ENCODE results near the gene IFITM1. TPM values are rescaled to one million over a fixed set of nuclear protein-coding genes. Genes with fewer than 3 reads are reported as not detected.
"Not testable (repeated sequence)": the region's sequence is repeated elsewhere in the genome, so short reads cannot be mapped to it uniquely, and the experiment has no call there.

The IFITM1 gene
- polyA plus RNA-seq, 1 donor from 2014 or later, result 0.35 TPM

DNA sequence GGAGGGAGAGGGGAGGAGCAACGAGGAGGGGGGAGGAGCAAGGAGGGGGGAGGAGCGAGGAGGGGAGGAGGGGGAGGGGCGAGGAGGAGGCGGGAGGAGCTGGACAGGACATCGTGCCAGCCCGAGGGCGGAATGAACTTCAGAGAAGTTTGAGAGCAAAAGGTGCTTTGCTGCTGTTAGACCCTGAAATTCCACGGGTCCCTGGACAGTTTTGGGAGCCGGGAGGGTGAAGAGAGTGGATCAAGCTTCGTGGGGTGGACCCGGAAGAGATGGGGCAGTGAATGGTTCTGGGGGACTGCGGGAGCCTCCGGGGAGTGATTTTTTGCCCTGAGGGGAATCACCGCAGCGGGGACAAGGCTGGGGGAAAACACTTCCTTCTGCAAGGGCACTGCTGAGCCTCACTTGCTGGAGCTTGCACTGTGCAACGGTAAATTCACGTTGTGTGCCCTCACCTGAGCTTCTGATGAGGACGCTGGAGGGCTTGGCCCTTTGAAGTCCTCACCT lies 46.3 kb upstream of the IFITM1 start:
- H3F3A ChIP-seq (ENCODE audit: insufficient read depth, low read length, poor library complexity, severe bottlenecking), result no peaks in the 10 kb centered on the region
- no peak for TF ChIP-seq TAF1 (IDR thresholded peaks at IDR 0.05; ENCODE audit: low read depth)
- H3K27ac ChIP-seq (ENCODE audit: low read length), result no peak overlapping the region
- H3K9me3 ChIP-seq (ENCODE audit: low read length), result no peaks in the 10 kb centered on the region
- H3K9me2 ChIP-seq (ENCODE audit: insufficient read depth, low read length), result no peaks in the 10 kb centered on the region
- no peaks in the 10 kb centered on the region for H4K20me1 ChIP-seq (ENCODE audit: insufficient read depth)
- H3K9ac ChIP-seq (ENCODE audit: low read length), result no peak overlapping the region
- H2AFZ ChIP-seq (ENCODE audit: low read depth, low read length), result no peak overlapping the region
- no peak overlapping the region for H3K4me3 ChIP-seq (ENCODE audit: low read length)
- H3K4me2 ChIP-seq (ENCODE audit: low read length), result no peak overlapping the region
- no peaks in the 10 kb centered on the region for H3K27me3 ChIP-seq (ENCODE audit: insufficient read depth, low read depth, low read length)
- no peaks in the 10 kb centered on the region for H3K36me3 ChIP-seq (ENCODE audit: insufficient read depth, low read length)
- no peaks in the 10 kb centered on the region for H3K79me2 ChIP-seq (replicated peaks; ENCODE audit: insufficient read depth, low read length)

DNA sequence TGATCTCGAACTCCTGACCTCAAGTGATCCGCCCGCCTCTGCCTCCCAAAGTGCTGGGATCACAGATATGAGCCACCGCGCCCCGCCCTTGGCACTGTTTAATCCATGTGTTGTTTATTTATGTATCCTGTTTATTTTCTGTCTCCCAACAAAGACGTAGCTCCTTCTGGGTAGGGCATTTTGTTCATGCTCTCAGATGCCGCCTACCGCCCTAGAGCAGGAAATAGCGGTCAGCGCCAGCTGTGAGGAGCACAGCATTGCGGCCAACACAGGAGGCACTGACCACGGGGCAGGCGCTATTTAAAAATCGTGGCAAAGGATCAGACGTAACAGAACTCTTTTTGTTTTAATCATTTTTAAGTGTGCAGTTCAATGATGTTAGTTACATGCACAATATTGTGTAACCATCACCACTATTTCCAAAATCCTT lies 45.1 kb upstream of the IFITM1 start:
- not testable (repeated sequence) for H3K79me2 ChIP-seq (replicated peaks; ENCODE audit: insufficient read depth, low read length); H3K27ac ChIP-seq (ENCODE audit: low read length); H2AFZ ChIP-seq (ENCODE audit: low read depth, low read length); H3K4me2 ChIP-seq (ENCODE audit: low read length); H3K9me3 ChIP-seq (ENCODE audit: low read length); H4K20me1 ChIP-seq (ENCODE audit: insufficient read depth); H3K9me2 ChIP-seq (ENCODE audit: insufficient read depth, low read length); H3K4me3 ChIP-seq (ENCODE audit: low read length); H3F3A ChIP-seq (ENCODE audit: insufficient read depth, low read length, poor library complexity, severe bottlenecking); H3K9ac ChIP-seq (ENCODE audit: low read length); H3K27me3 ChIP-seq (ENCODE audit: insufficient read depth, low read depth, low read length); H3K36me3 ChIP-seq (ENCODE audit: insufficient read depth, low read length)

DNA sequence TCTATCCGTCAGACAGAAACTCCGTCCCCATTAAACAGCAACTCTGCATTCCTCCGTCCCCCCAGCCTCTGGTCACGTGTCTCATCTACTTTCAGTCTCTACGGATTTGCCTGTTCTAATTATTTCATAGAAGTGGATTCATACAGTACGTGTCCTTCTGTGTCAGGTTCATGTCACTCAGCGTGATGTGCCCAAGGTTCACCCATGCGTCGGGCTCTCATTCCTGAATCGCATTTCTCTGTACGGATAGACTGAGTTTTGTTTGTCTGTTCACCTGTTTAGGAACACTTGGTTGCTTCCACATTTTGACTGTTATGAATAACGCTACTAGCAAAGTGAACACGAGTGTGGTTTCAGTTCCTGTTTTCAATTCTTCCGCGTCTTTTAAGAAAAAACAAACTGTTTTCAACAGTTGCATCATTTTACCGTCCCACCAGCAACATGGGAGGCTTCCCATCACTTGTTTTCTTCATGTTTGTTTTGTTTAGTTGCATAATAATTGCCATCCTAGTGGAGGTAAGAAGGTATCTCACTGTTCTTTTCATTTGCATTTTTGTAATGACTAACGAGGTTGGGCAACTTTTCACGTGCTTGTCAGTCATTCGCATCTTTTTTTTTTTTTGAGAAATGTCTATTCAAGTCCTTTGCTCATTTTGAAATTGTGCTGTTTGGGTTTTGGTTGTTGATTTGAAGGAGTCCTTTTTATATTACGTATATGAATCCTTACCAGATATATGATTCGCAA lies 44.5 kb upstream of the IFITM1 start:
- no peak overlapping the region for H3K4me3 ChIP-seq (ENCODE audit: low read length)
- no peaks in the 10 kb centered on the region for H3K79me2 ChIP-seq (replicated peaks; ENCODE audit: insufficient read depth, low read length)
- no peaks in the 10 kb centered on the region for H3K9me2 ChIP-seq (ENCODE audit: insufficient read depth, low read length)
- H3K4me2 ChIP-seq (ENCODE audit: low read length), result no peak overlapping the region
- H3F3A ChIP-seq (ENCODE audit: insufficient read depth, low read length, poor library complexity, severe bottlenecking), result no peaks in the 10 kb centered on the region
- no peak overlapping the region for H3K27ac ChIP-seq (ENCODE audit: low read length)
- no peaks in the 10 kb centered on the region for H3K9me3 ChIP-seq (ENCODE audit: low read length)
- no peaks in the 10 kb centered on the region for H3K36me3 ChIP-seq (ENCODE audit: insufficient read depth, low read length)
- H3K9ac ChIP-seq (ENCODE audit: low read length), result no peak overlapping the region
- no peaks in the 10 kb centered on the region for H3K27me3 ChIP-seq (ENCODE audit: insufficient read depth, low read depth, low read length)
- no peaks in the 10 kb centered on the region for H4K20me1 ChIP-seq (ENCODE audit: insufficient read depth)
- TF ChIP-seq EZH2 (IDR thresholded peaks at IDR 0.05; ENCODE audit: borderline replicate concordance, insufficient read depth, low read length, poor library complexity, severe bottlenecking), result no peak
- TF ChIP-seq RAD21 (conservative IDR thresholded peaks at IDR 0.05), result no peak
- TF ChIP-seq, protein P1, sequence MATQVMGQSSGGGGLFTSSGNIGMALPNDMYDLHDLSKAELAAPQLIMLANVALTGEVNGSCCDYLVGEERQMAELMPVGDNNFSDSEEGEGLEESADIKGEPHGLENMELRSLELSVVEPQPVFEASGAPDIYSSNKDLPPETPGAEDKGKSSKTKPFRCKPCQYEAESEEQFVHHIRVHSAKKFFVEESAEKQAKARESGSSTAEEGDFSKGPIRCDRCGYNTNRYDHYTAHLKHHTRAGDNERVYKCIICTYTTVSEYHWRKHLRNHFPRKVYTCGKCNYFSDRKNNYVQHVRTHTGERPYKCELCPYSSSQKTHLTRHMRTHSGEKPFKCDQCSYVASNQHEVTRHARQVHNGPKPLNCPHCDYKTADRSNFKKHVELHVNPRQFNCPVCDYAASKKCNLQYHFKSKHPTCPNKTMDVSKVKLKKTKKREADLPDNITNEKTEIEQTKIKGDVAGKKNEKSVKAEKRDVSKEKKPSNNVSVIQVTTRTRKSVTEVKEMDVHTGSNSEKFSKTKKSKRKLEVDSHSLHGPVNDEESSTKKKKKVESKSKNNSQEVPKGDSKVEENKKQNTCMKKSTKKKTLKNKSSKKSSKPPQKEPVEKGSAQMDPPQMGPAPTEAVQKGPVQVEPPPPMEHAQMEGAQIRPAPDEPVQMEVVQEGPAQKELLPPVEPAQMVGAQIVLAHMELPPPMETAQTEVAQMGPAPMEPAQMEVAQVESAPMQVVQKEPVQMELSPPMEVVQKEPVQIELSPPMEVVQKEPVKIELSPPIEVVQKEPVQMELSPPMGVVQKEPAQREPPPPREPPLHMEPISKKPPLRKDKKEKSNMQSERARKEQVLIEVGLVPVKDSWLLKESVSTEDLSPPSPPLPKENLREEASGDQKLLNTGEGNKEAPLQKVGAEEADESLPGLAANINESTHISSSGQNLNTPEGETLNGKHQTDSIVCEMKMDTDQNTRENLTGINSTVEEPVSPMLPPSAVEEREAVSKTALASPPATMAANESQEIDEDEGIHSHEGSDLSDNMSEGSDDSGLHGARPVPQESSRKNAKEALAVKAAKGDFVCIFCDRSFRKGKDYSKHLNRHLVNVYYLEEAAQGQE (IDR thresholded peaks at IDR 0.05; ENCODE audit: borderline replicate concordance), result no peak
- TF ChIP-seq, protein P2, sequence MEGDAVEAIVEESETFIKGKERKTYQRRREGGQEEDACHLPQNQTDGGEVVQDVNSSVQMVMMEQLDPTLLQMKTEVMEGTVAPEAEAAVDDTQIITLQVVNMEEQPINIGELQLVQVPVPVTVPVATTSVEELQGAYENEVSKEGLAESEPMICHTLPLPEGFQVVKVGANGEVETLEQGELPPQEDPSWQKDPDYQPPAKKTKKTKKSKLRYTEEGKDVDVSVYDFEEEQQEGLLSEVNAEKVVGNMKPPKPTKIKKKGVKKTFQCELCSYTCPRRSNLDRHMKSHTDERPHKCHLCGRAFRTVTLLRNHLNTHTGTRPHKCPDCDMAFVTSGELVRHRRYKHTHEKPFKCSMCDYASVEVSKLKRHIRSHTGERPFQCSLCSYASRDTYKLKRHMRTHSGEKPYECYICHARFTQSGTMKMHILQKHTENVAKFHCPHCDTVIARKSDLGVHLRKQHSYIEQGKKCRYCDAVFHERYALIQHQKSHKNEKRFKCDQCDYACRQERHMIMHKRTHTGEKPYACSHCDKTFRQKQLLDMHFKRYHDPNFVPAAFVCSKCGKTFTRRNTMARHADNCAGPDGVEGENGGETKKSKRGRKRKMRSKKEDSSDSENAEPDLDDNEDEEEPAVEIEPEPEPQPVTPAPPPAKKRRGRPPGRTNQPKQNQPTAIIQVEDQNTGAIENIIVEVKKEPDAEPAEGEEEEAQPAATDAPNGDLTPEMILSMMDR (IDR thresholded peaks at IDR 0.05; ENCODE audit: poor library complexity, severe bottlenecking), result no peak
- no peak for TF ChIP-seq TAF1 (IDR thresholded peaks at IDR 0.05; ENCODE audit: low read depth)
- no peak for TF ChIP-seq MXI1 (conservative IDR thresholded peaks at IDR 0.05; ENCODE audit: poor library complexity, severe bottlenecking)
- no peak for TF ChIP-seq POLR2AphosphoS5 (IDR thresholded peaks at IDR 0.05)
- no peak for TF ChIP-seq EP300 (conservative IDR thresholded peaks at IDR 0.05; ENCODE audit: poor library complexity, severe bottlenecking)
- TF ChIP-seq SMC3 (conservative IDR thresholded peaks at IDR 0.05; ENCODE audit: poor library complexity), result no peak
- no peak overlapping the region for H2AFZ ChIP-seq (ENCODE audit: low read depth, low read length)

Data from neural cell (in vitro differentiated cells).